GM12801 (cell line): Measurements from ENCODE around the gene POLR3E.

ENCODE experiments used
- TF ChIP-seq, protein P1 (sequence below): IDR thresholded peaks from one replicate; pipeline ENCODE4 v1.5.1; 2011; ENCODE audit warnings: control low read depth; ENCODE audit not compliant: insufficient read length; ENCODE audit errors: extremely low read depth

POLR3E gene

GRCh38 chr16:22313876-22314470 lies 16.8 kb downstream of the POLR3E start:
- TF ChIP-seq, protein P1, sequence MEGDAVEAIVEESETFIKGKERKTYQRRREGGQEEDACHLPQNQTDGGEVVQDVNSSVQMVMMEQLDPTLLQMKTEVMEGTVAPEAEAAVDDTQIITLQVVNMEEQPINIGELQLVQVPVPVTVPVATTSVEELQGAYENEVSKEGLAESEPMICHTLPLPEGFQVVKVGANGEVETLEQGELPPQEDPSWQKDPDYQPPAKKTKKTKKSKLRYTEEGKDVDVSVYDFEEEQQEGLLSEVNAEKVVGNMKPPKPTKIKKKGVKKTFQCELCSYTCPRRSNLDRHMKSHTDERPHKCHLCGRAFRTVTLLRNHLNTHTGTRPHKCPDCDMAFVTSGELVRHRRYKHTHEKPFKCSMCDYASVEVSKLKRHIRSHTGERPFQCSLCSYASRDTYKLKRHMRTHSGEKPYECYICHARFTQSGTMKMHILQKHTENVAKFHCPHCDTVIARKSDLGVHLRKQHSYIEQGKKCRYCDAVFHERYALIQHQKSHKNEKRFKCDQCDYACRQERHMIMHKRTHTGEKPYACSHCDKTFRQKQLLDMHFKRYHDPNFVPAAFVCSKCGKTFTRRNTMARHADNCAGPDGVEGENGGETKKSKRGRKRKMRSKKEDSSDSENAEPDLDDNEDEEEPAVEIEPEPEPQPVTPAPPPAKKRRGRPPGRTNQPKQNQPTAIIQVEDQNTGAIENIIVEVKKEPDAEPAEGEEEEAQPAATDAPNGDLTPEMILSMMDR = no peak

DNA sequence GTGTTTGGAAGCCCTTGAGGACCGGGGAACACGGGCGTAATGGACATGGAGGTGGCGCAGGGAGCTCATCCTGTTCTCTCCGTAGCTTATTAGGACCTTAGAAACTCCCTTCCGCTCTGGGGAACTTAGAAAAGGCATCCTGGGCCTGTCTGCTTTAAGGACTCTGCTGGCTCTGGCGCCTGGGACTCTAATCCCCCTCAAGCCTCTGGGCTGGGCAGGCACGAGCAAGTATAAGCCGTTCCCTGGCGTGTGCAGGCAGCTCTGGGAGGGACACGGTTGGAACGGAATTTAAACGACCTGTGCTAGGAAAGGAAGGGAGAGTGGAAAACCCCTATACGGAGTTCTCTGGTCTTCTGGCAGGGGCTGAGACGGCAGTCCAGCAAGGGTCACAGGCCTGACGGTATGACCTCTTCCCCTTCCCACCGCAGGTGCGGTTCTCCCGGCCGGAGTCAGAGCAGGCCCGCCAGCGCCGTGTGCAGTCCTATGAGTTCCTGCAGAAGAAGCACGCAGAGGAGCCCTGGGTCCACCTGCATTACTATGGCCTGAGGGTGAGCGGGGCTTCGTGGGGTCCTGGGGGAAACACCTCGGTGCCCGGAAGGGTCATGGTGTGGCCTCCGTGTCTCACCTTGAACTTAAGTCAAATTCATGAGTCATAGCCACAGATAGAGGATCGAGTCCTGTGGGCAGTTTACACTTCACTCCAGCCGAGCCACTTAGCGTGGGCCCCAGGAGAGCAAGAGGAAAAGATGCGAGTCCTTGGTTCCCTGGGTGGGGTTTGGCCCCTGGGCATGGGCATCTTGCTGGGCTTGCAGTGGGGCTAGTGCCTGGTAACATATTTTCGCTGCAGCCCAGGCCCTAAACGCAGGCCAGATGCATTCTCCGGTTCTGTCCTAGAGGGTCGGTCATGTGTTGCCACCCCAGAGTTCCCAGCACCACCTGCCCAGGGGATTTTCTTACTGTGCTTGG lies 17.7 kb downstream of the POLR3E start:
- TF ChIP-seq, protein P1 = no peak

GRCh38 chr16:22315979-22316378 lies 18.8 kb downstream of the POLR3E start:
- TF ChIP-seq, protein P1 = no peak

DNA sequence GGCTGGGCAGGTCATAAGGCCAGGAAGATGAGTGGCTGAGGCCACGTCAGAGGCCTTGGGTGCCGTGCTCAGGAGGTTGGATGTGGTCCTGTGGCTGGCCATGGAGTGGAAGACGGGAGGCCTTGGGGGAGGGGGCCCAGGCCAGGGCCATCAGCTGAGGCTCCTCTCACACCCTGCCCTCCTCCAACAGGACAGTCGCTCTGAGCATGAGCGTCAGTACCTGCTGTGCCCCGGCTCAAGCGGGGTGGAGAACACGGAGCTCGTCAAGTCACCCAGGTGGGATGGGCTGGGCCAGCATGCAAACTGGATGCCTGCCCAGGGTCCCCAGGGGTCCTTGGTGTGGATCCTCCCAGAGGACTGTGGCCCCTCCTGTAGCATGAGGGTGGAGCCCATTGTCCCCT lies 19.2 kb downstream of the POLR3E start:
- TF ChIP-seq, protein P1 = no peak

- TF ChIP-seq, protein P1 = no peak
Measured at GRCh38 chr16:22317001-22317530, 19.9 kb downstream of the POLR3E start.

DNA sequence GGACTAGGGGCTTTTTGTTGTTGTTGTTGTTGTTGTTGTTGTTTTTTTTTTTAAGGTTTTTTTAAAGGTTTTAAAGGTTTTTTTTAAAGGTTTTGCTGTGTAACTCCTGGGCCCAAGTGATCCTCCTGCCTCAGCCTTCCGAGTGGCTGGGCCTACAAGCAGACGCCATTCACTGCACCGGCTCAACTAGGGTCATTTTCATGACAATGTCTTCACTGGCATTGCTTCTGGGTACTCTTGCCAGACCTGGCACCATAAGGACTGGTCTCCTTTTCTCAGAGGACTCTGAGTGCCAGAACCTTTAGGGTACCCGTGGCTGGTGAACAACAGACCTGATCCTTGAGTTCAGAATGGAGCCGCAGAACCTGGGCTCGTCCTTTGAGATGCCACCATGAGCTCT lies 20.4 kb downstream of the POLR3E start:
- TF ChIP-seq, protein P1 = no peak

DNA sequence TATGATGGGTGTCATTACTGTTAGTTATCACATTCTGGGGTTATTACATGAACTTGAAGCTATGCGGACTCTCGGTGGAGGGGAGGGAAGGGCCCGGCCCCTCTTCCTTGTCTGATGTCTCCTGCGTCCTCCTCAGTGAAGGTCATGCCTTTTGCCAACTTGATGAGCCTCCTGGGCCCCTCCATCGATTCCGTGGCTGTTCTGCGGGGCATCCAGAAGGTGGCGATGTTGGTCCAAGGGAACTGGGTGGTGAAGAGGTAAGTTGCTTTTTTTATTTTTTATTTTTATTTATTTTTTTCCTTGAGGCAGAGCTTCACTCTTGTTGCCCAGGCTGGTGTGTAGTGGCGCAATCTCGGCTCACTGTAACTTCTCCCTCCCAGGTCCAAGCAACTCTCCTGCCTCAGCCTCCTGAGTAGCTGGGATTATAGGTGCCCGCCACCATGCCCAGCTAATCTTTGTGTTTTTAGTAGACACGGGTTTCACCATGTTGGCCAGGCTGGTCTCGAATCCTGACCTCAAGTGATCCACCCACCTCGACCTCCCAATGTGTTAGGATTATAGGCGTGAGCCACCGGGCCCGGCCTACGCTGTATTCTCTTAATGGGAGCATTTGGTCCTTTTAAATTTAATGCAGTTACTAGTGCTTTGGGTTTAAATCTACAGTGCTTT lies 21.6 kb downstream of the POLR3E start:
- TF ChIP-seq, protein P1 = no peak
